ENCODE data around the gene AFF2. TPM values are rescaled to one million over a fixed set of nuclear protein-coding genes. Genes with fewer than 3 reads are reported as not detected.
"Not testable (repeated sequence)": the region's sequence is repeated elsewhere in the genome, so short reads cannot be mapped to it uniquely, and the experiment has no call there.

AFF2 gene
- total RNA-seq, 1 experiment from 2014 or later, result 0.05 TPM

DNA sequence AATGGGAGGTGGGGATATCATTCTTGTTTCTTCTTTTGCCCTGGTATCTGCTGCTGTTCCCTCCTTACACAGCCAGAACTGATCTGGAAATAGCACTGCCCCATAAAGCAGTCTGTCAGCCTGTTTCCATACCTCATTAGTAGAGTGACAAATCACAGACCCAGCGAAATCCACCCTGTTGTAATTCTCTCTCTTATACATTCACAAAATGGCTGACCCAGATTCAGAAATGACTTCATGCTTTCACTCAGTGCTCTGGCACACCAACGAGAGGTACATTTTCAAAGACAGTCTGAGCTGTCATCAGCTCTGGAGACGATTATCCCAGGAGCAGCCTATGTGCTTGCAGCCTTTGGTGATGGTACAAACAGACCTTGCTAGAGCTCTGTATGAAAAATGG, 164.6 kb downstream of the AFF2 start (continued):
- no peak for TF ChIP-seq JUND (IDR thresholded peaks at IDR 0.05)
- TF ChIP-seq, protein P1, sequence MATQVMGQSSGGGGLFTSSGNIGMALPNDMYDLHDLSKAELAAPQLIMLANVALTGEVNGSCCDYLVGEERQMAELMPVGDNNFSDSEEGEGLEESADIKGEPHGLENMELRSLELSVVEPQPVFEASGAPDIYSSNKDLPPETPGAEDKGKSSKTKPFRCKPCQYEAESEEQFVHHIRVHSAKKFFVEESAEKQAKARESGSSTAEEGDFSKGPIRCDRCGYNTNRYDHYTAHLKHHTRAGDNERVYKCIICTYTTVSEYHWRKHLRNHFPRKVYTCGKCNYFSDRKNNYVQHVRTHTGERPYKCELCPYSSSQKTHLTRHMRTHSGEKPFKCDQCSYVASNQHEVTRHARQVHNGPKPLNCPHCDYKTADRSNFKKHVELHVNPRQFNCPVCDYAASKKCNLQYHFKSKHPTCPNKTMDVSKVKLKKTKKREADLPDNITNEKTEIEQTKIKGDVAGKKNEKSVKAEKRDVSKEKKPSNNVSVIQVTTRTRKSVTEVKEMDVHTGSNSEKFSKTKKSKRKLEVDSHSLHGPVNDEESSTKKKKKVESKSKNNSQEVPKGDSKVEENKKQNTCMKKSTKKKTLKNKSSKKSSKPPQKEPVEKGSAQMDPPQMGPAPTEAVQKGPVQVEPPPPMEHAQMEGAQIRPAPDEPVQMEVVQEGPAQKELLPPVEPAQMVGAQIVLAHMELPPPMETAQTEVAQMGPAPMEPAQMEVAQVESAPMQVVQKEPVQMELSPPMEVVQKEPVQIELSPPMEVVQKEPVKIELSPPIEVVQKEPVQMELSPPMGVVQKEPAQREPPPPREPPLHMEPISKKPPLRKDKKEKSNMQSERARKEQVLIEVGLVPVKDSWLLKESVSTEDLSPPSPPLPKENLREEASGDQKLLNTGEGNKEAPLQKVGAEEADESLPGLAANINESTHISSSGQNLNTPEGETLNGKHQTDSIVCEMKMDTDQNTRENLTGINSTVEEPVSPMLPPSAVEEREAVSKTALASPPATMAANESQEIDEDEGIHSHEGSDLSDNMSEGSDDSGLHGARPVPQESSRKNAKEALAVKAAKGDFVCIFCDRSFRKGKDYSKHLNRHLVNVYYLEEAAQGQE (IDR thresholded peaks at IDR 0.05; ENCODE audit: low read depth), result no peak
- no peak for TF ChIP-seq RAD21 (IDR thresholded peaks at IDR 0.05; ENCODE audit: low read depth)
- TF ChIP-seq ELF1 (IDR thresholded peaks at IDR 0.05; ENCODE audit: borderline replicate concordance, low read depth), result no peak
- TF ChIP-seq YY1 (IDR thresholded peaks at IDR 0.05; ENCODE audit: extremely low read depth, insufficient replicate concordance, low read depth, low read length), result no peak
- no peak for TF ChIP-seq SIN3A (IDR thresholded peaks at IDR 0.05; ENCODE audit: low read depth)

DNA sequence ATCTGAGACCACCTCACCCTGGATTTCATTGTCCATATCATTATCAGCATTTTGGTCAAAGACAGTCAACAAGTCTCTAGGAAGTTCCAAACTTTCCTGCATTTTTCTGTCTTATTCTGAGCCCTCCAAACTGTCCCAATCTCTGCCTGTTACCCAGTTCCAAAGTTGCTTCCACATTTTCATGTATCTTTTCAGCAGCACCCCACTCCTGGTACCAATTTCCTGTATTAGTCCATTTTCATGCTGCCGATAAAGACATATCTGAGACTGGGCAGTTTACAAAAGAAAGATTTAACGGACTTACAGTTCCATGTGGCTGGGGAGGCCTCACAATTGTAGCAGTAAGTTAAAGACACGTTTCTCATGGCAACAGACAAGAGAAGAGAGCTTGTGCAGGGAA, 168.8 kb downstream of the AFF2 start:
- intact Hi-C loops (cut with micrococcal nuclease); H3K9me3 ChIP-seq (ENCODE audit: control insufficient read depth in 1 of 2, insufficient read depth in 1 of 2, low read depth in 1 of 2, low read length in 2 of 2); H2AFZ ChIP-seq (ENCODE audit: low read depth, low read length, poor library complexity, severe bottlenecking); H3K36me3 ChIP-seq (ENCODE audit: control insufficient read depth in 1 of 2, insufficient read depth in 2 of 2, low read length in 2 of 2); H3K27ac ChIP-seq (ENCODE audit: low read depth, low read length); CTCF ChIA-PET; H3K4me3 ChIP-seq (replicated peaks in 1 of 2; ENCODE audit: low read depth in 1 of 2, low read length in 2 of 2); DNase-seq (ENCODE audit: low read depth, low spot score); H3K9me2 ChIP-seq (ENCODE audit: insufficient read depth); POLR2A ChIA-PET; BruUV-seq (replicated peaks); H3K9ac ChIP-seq (ENCODE audit: low read length); H3K4me1 ChIP-seq (ENCODE audit: control insufficient read depth in 1 of 2, insufficient read depth in 2 of 2, low read length in 2 of 2); H3K4me2 ChIP-seq (ENCODE audit: low read length); RAD21 ChIA-PET (ENCODE audit: low non-redundant PET in 1 of 2, low total read pairs in 2 of 2, uncharacterized antibody in 2 of 2, unreplicated experiment in 2 of 2); H3K27me3 ChIP-seq (ENCODE audit: insufficient read depth, low read length); H4K20me1 ChIP-seq (ENCODE audit: insufficient read depth); ATAC-seq; H3K79me2 ChIP-seq (ENCODE audit: insufficient read depth, low read length): not testable (repeated sequence)

Measured in HCT116 (cell line).